ENCODE measurements around the gene PLXNA2. TPM values are rescaled to one million over a fixed set of nuclear protein-coding genes. Genes with fewer than 3 reads are reported as not detected.

The PLXNA2 gene
- total RNA-seq, 1 experiment from 2014 or later: 69.7 TPM

- TF ChIP-seq, protein P1, sequence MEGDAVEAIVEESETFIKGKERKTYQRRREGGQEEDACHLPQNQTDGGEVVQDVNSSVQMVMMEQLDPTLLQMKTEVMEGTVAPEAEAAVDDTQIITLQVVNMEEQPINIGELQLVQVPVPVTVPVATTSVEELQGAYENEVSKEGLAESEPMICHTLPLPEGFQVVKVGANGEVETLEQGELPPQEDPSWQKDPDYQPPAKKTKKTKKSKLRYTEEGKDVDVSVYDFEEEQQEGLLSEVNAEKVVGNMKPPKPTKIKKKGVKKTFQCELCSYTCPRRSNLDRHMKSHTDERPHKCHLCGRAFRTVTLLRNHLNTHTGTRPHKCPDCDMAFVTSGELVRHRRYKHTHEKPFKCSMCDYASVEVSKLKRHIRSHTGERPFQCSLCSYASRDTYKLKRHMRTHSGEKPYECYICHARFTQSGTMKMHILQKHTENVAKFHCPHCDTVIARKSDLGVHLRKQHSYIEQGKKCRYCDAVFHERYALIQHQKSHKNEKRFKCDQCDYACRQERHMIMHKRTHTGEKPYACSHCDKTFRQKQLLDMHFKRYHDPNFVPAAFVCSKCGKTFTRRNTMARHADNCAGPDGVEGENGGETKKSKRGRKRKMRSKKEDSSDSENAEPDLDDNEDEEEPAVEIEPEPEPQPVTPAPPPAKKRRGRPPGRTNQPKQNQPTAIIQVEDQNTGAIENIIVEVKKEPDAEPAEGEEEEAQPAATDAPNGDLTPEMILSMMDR (IDR thresholded peaks at IDR 0.05; ENCODE audit: unreplicated experiment): no peak
- peaks cover 11% of the 10 kb centered on the region for H3K4me1 Mint-ChIP-seq (ENCODE audit: insufficient read depth, unreplicated experiment)
- intact Hi-C loops (cut with micrococcal nuclease): no loop called here
- H3K4me3 Mint-ChIP-seq (ENCODE audit: unreplicated experiment): no peak overlapping the region
- H3K27ac Mint-ChIP-seq (ENCODE audit: low read depth, unreplicated experiment): no peak overlapping the region
- CTCF ChIA-PET: interaction anchor here (0.6 to 15.7 kb wide), 5 partner anchors 9 to 225 kb away, joined by 3 to 688 read pairs (median 12); no protein-coding TSS in a partner anchor
- no peaks in the 10 kb centered on the region for H3K36me3 Mint-ChIP-seq (ENCODE audit: insufficient read depth, unreplicated experiment)
- POLR2A ChIA-PET: interaction anchor here (1.0 kb wide), 1 partner anchor 226 kb away, joined by 6 read pairs; no protein-coding TSS in a partner anchor
- H3K27me3 Mint-ChIP-seq (ENCODE audit: insufficient read depth, unreplicated experiment): peaks cover 17% of the 10 kb centered on the region
- no peak for DNase-seq (ENCODE audit: unreplicated experiment)
- no peaks in the 10 kb centered on the region for H3K9me3 Mint-ChIP-seq (ENCODE audit: unreplicated experiment)
- no TSS peak for BruUV-seq (replicated peaks)
Observed at GRCh38 chr1:208248307-208248801, 4.2 kb upstream of the PLXNA2 start.

DNA sequence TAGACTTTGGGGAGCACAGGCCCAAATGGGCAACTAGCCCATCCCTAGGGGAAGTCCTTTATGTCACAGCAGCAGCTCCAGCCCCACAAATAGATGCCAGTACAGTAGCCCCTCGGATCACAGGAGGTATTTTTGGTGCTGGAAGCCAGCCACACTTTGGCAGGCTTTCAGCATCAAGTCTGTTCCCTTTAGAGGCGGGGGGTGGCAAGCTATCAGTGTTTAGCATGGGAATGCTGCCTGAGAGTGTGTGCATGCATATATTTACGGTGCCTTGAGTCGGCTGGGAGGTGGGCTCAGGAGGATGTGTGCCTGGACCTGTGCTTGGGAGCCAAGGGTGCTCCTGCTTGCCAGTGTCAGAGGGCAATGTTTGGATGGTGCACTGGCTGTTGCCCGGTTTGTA is 3.5 kb upstream of the PLXNA2 start:
- no TSS peak for BruUV-seq (replicated peaks)
- no peak overlapping the region for H3K4me3 Mint-ChIP-seq (ENCODE audit: unreplicated experiment)
- H3K27me3 Mint-ChIP-seq (ENCODE audit: insufficient read depth, unreplicated experiment): peaks cover 10% of the 10 kb centered on the region
- no peak overlapping the region for H3K27ac Mint-ChIP-seq (ENCODE audit: low read depth, unreplicated experiment)
- intact Hi-C loops (cut with micrococcal nuclease): no loop called here
- H3K36me3 Mint-ChIP-seq (ENCODE audit: insufficient read depth, unreplicated experiment): no peaks in the 10 kb centered on the region
- no peaks in the 10 kb centered on the region for H3K9me3 Mint-ChIP-seq (ENCODE audit: unreplicated experiment)
- ChIA-PET CTCF (interaction anchor here (0.6 to 19.5 kb wide), 8 partner anchors 8 to 250 kb away, joined by 3 to 1037 read pairs (median 180); no protein-coding TSS in a partner anchor), POLR2A (interaction anchor here (0.9 to 1.0 kb wide), 2 partner anchors 28 to 226 kb away, joined by 3 to 6 read pairs; no protein-coding TSS in a partner anchor)
- H3K4me1 Mint-ChIP-seq (ENCODE audit: insufficient read depth, unreplicated experiment): peaks cover 12% of the 10 kb centered on the region
- DNase-seq (ENCODE audit: unreplicated experiment): no peak
- TF ChIP-seq, protein P1 (IDR thresholded peaks at IDR 0.05; ENCODE audit: unreplicated experiment): no peak

DNA sequence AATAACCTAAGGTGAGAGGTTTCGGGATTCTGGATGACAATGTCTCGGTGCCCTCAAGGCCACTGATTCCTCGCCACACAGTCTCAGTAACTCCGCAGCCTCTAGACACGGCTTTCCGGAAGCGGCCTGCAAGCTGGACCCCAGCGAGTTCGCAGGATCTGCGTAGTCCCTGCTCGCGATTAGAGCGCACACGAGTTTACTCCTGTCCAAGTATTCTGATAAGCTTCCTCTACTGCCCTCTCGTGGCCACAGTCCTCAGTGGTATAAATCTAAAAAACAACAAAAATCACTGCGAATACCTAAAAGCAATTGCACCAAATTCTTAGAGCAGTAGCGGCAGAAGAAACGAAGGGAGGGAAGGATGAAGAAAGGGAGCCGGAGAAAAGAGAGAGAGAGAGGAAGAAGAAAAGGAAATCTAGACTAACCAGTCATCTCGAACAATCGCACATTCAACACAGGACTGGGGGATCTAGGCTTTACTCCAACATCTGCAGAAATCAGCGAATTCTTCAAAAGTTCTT is 1.1 kb upstream of the PLXNA2 start:
- peak overlapping the region; percentile 94 for H3K4me3 Mint-ChIP-seq (ENCODE audit: unreplicated experiment)
- peaks cover 26% of the 10 kb centered on the region for H3K4me1 Mint-ChIP-seq (ENCODE audit: insufficient read depth, unreplicated experiment)
- intact Hi-C loops (cut with micrococcal nuclease): loop anchor here (1.0 to 2.0 kb wide), 5 partner anchors 209 to 1246 kb away; no protein-coding TSS in a partner anchor
- no peak overlapping the region for H3K27ac Mint-ChIP-seq (ENCODE audit: low read depth, unreplicated experiment)
- DNase-seq (ENCODE audit: unreplicated experiment): peak; percentile 98
- TF ChIP-seq, protein P1 (IDR thresholded peaks at IDR 0.05; ENCODE audit: unreplicated experiment): peak; percentile 94
- H3K9me3 Mint-ChIP-seq (ENCODE audit: unreplicated experiment): no peaks in the 10 kb centered on the region
- ChIA-PET POLR2A (interaction anchor here (0.5 to 14.6 kb wide), 55 partner anchors 9 to 1425 kb away, joined by 3 to 186 read pairs (median 5); no protein-coding TSS in a partner anchor), CTCF (interaction anchor here (0.5 to 19.5 kb wide), 116 partner anchors 9 to 1244 kb away, joined by 3 to 1037 read pairs (median 4); no protein-coding TSS in a partner anchor)
- no peaks in the 10 kb centered on the region for H3K27me3 Mint-ChIP-seq (ENCODE audit: insufficient read depth, unreplicated experiment)
- no TSS peak for BruUV-seq (replicated peaks)
- no peaks in the 10 kb centered on the region for H3K36me3 Mint-ChIP-seq (ENCODE audit: insufficient read depth, unreplicated experiment)

- no peak for DNase-seq (ENCODE audit: unreplicated experiment)
- ChIA-PET CTCF (interaction anchor here (0.6 to 19.5 kb wide), 36 partner anchors 9 to 1248 kb away, joined by 3 to 1037 read pairs (median 14); no protein-coding TSS in a partner anchor), POLR2A (interaction anchor here (0.7 to 14.6 kb wide), 40 partner anchors 8 to 1192 kb away, joined by 3 to 186 read pairs (median 7); no protein-coding TSS in a partner anchor)
- peaks cover 34% of the 10 kb centered on the region for H3K4me1 Mint-ChIP-seq (ENCODE audit: insufficient read depth, unreplicated experiment)
- H3K27me3 Mint-ChIP-seq (ENCODE audit: insufficient read depth, unreplicated experiment): no peaks in the 10 kb centered on the region
- no TSS peak for BruUV-seq (replicated peaks)
- H3K36me3 Mint-ChIP-seq (ENCODE audit: insufficient read depth, unreplicated experiment): no peaks in the 10 kb centered on the region
- peak overlapping the region; percentile 94 for H3K4me3 Mint-ChIP-seq (ENCODE audit: unreplicated experiment)
- peak overlapping the region; percentile 76 for H3K27ac Mint-ChIP-seq (ENCODE audit: low read depth, unreplicated experiment)
- intact Hi-C loops (cut with micrococcal nuclease): no loop called here
- H3K9me3 Mint-ChIP-seq (ENCODE audit: unreplicated experiment): no peaks in the 10 kb centered on the region
- TF ChIP-seq, protein P1 (IDR thresholded peaks at IDR 0.05; ENCODE audit: unreplicated experiment): no peak
Observed at GRCh38 chr1:208243527-208243966, 637 bp downstream of the PLXNA2 start.
